Gastroesophageal sphincter (tissue), 4 donors: ENCODE results near the gene RPL28. TPM values are rescaled to one million over a fixed set of nuclear protein-coding genes. Genes with fewer than 3 reads are reported as not detected.

Experiments
- ATAC-seq: fragments of 150-250 bp; one replicate; pipeline ENCODE4 v1.9.1; 2016; ENCODE audit warnings: mild to moderate bottlenecking, moderate library complexity
- H3K27ac ChIP-seq, 4 donors: fragments of 200-600 bp; sonication (generic) in 3 of 4; 1 replicate in 3 of 4; 2 replicates in 1 of 4; pipeline ENCODE4 v1.5.1; 2016 to 2019
- H3K27me3 ChIP-seq: fragments of 200-600 bp; sonication (generic); one replicate; pipeline ENCODE4 v1.5.1; 2019
- H3K36me3 ChIP-seq, 2 donors: fragments of 200-600 bp; sonication (generic); one replicate each; pipeline ENCODE4 v1.5.1; 2019; ENCODE audit warnings: control low read depth in 1 of 2
- H3K4me1 ChIP-seq, 3 donors: fragments of 200-600 bp; sonication (generic); 1 replicate in 2 of 3; 2 replicates in 1 of 3; pipeline ENCODE4 v1.5.1; 2016 to 2019; ENCODE audit warnings: control low read depth in 2 of 3
- H3K4me3 ChIP-seq, 2 donors: fragments of 200-600 bp; sonication (generic); one replicate each; pipeline ENCODE4 v1.5.1; 2019; ENCODE audit warnings: mild to moderate bottlenecking in 1 of 2, moderate library complexity in 1 of 2
- H3K9me3 ChIP-seq, 3 donors: fragments of 200-600 bp; sonication (generic); one replicate each; pipeline ENCODE4 v1.5.1; 2017 to 2019; ENCODE audit warnings: control low read depth in 2 of 3
- EP300 ChIP-seq: sonication (generic); formaldehyde crosslinking; IDR thresholded peaks from one replicate; pipeline ENCODE4 v1.6.1; 2017; ENCODE audit warnings: antibody characterized with exemption, mild to moderate bottlenecking
- POLR2A ChIP-seq, 2 donors: fragments of 450-650 bp; IDR thresholded peaks; one replicate each; pipeline ENCODE4 v1.6.1; 2017; ENCODE audit warnings: antibody characterized with exemption in 2 of 2, mild to moderate bottlenecking in 2 of 2, moderate library complexity in 1 of 2
- POLR2AphosphoS5 ChIP-seq: sonication (generic); formaldehyde crosslinking; IDR thresholded peaks from one replicate; pipeline ENCODE4 v1.6.1; 2017; ENCODE audit warnings: antibody characterized with exemption
- WGBS, 2 donors: methylation state at CpG; one replicate each; pipeline ENCODE4 v1.1.5; 2018; ENCODE audit warnings: low coverage in 1 of 2; 5-methylcytosine and 5-hydroxymethylcytosine counted together
- total RNA-seq, 4 donors: library from RNA; depleted of rRNA; stranded (reverse); fragments of >200 nt; gene quantifications; one replicate each; pipeline ENCODE4 v1.1.0, GENCODE V29; 2016
- TF ChIP-seq, protein P1 (sequence below), 4 experiments: fragments of 200-600 bp in 2 of 4; fragments of 450-650 bp in 2 of 4; sonication (generic) in 1 of 4; IDR thresholded peaks; one replicate each; pipeline ENCODE4 v1.5.1; 2017 to 2019; ENCODE audit warnings: antibody characterized with exemption in 4 of 4, mild to moderate bottlenecking in 2 of 4, moderate library complexity in 2 of 4

The RPL28 gene
- total RNA-seq, 4 donors from 2014 or later: 174 to 282 (median 271) TPM

DNA sequence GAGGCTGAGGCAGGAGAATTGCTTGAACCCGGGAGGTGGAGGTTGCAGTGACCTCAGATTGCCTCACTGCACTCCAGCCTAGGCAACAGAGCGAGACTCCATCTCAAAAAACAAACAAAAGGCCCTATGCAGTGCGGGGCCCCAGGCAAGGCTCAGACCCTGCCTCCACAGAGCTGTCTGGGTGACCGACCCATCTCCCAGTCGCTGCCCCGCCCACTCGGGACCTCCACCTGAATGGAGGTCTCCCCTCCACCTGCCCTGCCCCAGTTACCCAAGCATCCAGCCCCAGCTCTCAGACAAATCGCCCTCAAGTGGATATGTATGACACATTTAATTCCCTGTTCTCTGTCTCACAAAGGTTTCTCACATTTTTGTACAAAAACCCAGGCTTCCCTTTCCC is 20.5 kb upstream of the RPL28 start:
- Histone ChIP-seq H3K9me3 (no peaks in the 10 kb centered on the region), H3K27ac (no peak overlapping the region), H3K27me3 (peaks cover 84% of the 10 kb centered on the region), H3K4me1 (peaks cover 0 to 18% (median 9%) of the 10 kb centered on the region in 3 donors), H3K4me3 (no peak overlapping the region), H3K36me3 (no peaks in the 10 kb centered on the region)
- TF ChIP-seq POLR2AphosphoS5: no peak
- TF ChIP-seq, protein P1, sequence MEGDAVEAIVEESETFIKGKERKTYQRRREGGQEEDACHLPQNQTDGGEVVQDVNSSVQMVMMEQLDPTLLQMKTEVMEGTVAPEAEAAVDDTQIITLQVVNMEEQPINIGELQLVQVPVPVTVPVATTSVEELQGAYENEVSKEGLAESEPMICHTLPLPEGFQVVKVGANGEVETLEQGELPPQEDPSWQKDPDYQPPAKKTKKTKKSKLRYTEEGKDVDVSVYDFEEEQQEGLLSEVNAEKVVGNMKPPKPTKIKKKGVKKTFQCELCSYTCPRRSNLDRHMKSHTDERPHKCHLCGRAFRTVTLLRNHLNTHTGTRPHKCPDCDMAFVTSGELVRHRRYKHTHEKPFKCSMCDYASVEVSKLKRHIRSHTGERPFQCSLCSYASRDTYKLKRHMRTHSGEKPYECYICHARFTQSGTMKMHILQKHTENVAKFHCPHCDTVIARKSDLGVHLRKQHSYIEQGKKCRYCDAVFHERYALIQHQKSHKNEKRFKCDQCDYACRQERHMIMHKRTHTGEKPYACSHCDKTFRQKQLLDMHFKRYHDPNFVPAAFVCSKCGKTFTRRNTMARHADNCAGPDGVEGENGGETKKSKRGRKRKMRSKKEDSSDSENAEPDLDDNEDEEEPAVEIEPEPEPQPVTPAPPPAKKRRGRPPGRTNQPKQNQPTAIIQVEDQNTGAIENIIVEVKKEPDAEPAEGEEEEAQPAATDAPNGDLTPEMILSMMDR (IDR thresholded peaks at IDR 0.05): no peak
- no peak for TF ChIP-seq POLR2A (IDR thresholded peaks at IDR 0.05)
- no peak for TF ChIP-seq EP300
- no peak for ATAC-seq
- whole genome bisulfite sequencing, 2 donors: 78 to 96% methylated on average over 5 to 7 of the region's 8 CpGs

DNA sequence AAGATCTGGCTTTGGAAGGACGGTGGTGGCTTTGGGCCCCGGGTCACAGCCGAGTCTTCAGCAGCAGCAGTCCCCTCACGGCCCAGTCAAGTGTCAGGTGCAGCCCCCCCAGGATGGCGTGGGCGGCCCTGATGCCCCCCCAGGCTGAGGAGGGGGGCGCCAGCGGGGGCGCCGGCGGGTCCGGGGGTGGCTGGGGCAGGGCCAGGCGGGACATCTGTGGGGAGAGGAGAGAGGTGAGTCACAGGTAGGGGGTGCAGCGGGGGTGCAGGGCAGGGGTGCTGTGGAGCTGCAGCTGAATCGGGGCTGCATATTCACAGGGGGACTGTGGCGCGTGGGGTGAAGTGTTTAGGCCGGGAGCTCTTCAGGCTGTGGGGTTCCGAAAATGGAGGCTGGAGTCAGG is 19.8 kb upstream of the RPL28 start:
- Histone ChIP-seq H3K4me3 (no peak overlapping the region), H3K36me3 (no peaks in the 10 kb centered on the region), H3K9me3 (no peaks in the 10 kb centered on the region), H3K27me3 (peaks cover 85% of the 10 kb centered on the region), H3K4me1 (peaks cover 0 to 21% (median 10%) of the 10 kb centered on the region in 3 donors), H3K27ac (no peak overlapping the region)
- WGBS, 2 donors: 71 to 86% methylated on average over 6 of the region's 19 CpGs
- no peak for ATAC-seq
- no peak for TF ChIP-seq POLR2AphosphoS5
- TF ChIP-seq, protein P1 (IDR thresholded peaks at IDR 0.05): no peak

DNA sequence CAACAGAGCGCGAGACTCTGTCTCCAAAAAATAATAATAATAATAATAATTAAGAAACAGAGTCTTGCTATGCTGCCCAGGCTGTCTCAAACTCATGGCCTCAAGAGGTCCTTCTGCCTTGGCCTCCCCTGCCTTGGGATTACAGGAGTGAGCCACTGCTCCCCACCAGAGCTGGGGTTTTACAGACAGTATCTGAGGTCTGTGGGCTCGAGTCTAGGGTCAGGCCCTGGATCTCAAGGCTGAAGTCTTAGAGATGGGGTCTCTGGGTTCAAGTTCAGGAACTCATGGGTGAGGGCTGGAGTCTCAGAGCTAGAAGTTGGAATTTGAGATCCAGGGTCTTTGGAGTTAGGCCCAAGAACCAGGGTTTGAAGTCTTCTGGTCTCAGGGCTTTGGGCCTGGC is 18.9 kb upstream of the RPL28 start:
- Histone ChIP-seq H3K4me1 (peaks cover 0 to 21% (median 10%) of the 10 kb centered on the region in 3 donors), H3K36me3 (no peaks in the 10 kb centered on the region), H3K4me3 (no peak overlapping the region), H3K27me3 (peaks cover 85% of the 10 kb centered on the region), H3K27ac (no peak overlapping the region), H3K9me3 (no peaks in the 10 kb centered on the region)
- WGBS, 2 donors: 90% methylated on average over 2 of the region's 3 CpGs; no CpG with 5 or more reads in 1 of the 2 donors
- no peak for ATAC-seq
- TF ChIP-seq POLR2A (IDR thresholded peaks at IDR 0.05) (no peak), POLR2AphosphoS5 (no peak), EP300 (no peak)
- TF ChIP-seq, protein P1 (IDR thresholded peaks at IDR 0.05): no peak

DNA sequence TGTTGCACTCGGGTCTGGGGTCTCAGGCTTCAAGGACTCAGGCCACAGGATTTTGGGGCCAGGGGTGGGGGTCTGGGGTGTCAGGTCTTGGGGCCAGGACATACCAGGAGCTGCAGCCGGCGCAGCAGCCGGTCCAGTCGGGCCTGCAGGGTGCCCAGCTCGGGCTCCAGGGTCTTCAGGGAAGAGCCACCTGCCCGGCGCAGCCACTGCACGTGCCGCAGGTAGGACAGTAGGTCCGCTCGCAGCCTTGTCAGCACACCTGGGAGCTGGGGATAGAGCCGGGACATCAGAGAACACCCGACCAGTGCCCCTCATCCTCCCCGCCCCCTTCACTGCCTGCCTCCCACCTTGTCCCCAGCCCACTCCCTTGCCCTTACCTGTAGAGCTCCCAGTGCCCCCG is 17.6 kb upstream of the RPL28 start:
- H3K27me3 ChIP-seq: peaks cover 85% of the 10 kb centered on the region
- H3K4me3 ChIP-seq: no peak overlapping the region
- peaks cover 0 to 21% (median 10%) of the 10 kb centered on the region in 3 donors for H3K4me1 ChIP-seq
- TF ChIP-seq POLR2AphosphoS5 (no peak), POLR2A (IDR thresholded peaks at IDR 0.05) (no peak), EP300 (no peak)
- TF ChIP-seq, protein P1 (IDR thresholded peaks at IDR 0.05): no peak
- H3K9me3 ChIP-seq: no peaks in the 10 kb centered on the region
- no peaks in the 10 kb centered on the region for H3K36me3 ChIP-seq
- H3K27ac ChIP-seq: no peak overlapping the region
- ATAC-seq: no peak
- no CpG with 5 or more reads among the region's 16 CpGs for WGBS, 2 donors

DNA sequence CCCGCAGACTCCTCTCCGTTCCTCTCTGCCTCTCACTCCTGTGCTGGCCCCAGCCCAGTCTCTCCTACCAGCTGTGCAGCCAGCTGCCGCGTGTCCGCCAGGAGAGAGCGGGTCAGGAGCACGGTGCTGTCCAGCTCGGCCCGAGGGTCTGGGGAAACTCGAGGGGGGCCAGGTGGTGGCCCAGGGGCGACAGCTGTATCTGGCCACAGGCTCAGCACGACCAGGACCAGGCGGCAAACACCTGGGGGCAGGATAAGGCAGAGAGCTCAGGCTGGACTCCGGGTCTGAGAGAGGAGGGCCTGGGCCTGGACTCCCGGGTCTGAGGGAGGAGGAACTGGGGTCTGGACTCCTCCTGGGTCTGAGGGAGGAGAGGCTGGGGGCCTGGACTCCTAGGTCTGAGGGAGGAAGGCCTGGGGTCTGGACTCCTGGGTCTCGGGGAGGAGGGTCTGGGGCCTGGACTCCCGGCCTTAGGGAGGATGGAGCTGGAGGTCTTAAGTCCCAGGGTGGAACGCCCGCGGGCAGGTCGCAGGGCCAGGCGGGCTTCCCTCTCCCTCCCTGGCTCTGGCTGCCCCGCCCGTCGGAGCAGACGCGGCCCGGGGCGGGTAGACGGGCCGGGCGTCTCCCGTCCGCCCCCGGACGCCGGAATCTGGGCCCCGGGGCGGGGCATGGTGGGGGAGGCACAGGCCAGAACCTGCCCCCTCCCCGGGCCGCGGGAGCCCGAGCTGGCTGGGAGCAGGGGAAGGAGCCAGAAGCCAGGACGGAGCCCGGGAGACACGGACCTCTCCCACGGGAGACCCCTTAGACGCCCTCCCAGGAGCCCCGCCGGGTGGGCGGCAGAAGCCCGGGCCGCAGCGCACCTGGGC is 16.8 kb upstream of the RPL28 start:
- TF ChIP-seq, protein P1 (IDR thresholded peaks at IDR 0.05): no peak
- no peak for TF ChIP-seq POLR2A (IDR thresholded peaks at IDR 0.05)
- no peak for TF ChIP-seq EP300
- no peak for TF ChIP-seq POLR2AphosphoS5
- Histone ChIP-seq H3K9me3 (no peaks in the 10 kb centered on the region), H3K27ac (no peak overlapping the region), H3K4me1 (peaks cover 0 to 24% (median 10%) of the 10 kb centered on the region in 3 donors), H3K4me3 (peak overlapping the region in 1 of 2 donors; percentile 38), H3K36me3 (no peaks in the 10 kb centered on the region), H3K27me3 (peaks cover 94% of the 10 kb centered on the region)
- ATAC-seq: peak; percentile 29
- 0% methylated on average over 1 of the region's 54 CpGs; no CpG with 5 or more reads in 1 of the 2 donors for WGBS, 2 donors
